Hepatocyte (in vitro differentiated cells): Measurements from ENCODE around the gene RDH16. TPM values are rescaled to one million over a fixed set of nuclear protein-coding genes. Genes with fewer than 3 reads are reported as not detected.

ENCODE experiments used
- DNase-seq: peaks from one replicate; pipeline ENCODE4 v3.0.0-alpha.2; 2016; ENCODE audit warnings: low spot score
- H2AFZ ChIP-seq: fragments of 200-600 bp; sonication (generic); 2 replicates; pipeline ENCODE4 v1.6.0; 2016; ENCODE audit warnings: antibody characterized with exemption, mild to moderate bottlenecking
- H3K27ac ChIP-seq: fragments of 200-600 bp; sonication (generic); 2 replicates; pipeline ENCODE4 v1.5.1; 2016; ENCODE audit warnings: mild to moderate bottlenecking
- H3K27me3 ChIP-seq: fragments of 200-600 bp; sonication (generic); 2 replicates; pipeline ENCODE4 v1.6.1; 2016
- H3K36me3 ChIP-seq: fragments of 200-600 bp; sonication (generic); replicated peaks from 2 replicates; pipeline ENCODE4 v1.5.1; 2016; ENCODE audit warnings: low read depth; ENCODE audit not compliant: insufficient read depth
- H3K4me1 ChIP-seq: fragments of 200-600 bp; sonication (generic); 2 replicates; pipeline ENCODE4 v1.5.1; 2016; ENCODE audit warnings: mild to moderate bottlenecking, moderate library complexity; ENCODE audit not compliant: insufficient read depth
- H3K4me2 ChIP-seq: fragments of 200-600 bp; sonication (generic); 2 replicates; pipeline ENCODE4 v1.6.0; 2016
- H3K4me3 ChIP-seq: fragments of 200-600 bp; sonication (generic); 2 replicates; pipeline ENCODE4 v1.5.1; 2016; ENCODE audit warnings: mild to moderate bottlenecking
- H3K79me2 ChIP-seq: fragments of 200-600 bp; sonication (generic); 2 replicates; pipeline ENCODE4 v1.6.0; 2017; ENCODE audit warnings: mild to moderate bottlenecking
- H3K9me2 ChIP-seq: fragments of 200-600 bp; sonication (generic); replicated peaks from 2 replicates; pipeline ENCODE4 v1.6.0; 2017; ENCODE audit warnings: mild to moderate bottlenecking; ENCODE audit not compliant: insufficient read depth
- H3K9me3 ChIP-seq: fragments of 200-600 bp; sonication (generic); 2 replicates; pipeline ENCODE4 v1.5.1; 2016; ENCODE audit warnings: low read depth, mild to moderate bottlenecking
- H4K20me1 ChIP-seq: fragments of 200-600 bp; sonication (generic); 2 replicates; pipeline ENCODE4 v1.6.0; 2016; ENCODE audit warnings: mild to moderate bottlenecking; ENCODE audit not compliant: insufficient read depth, poor library complexity, severe bottlenecking
- EZH2 ChIP-seq: fragments of 200-600 bp; sonication (generic); IDR thresholded peaks from 2 replicates; pipeline ENCODE4 v1.6.1; 2016; ENCODE audit warnings: antibody characterized with exemption, mild to moderate bottlenecking, borderline replicate concordance
- EZH2phosphoT487 ChIP-seq: fragments of 200-600 bp; sonication (generic); IDR thresholded peaks from one replicate; pipeline ENCODE4 v1.6.1; 2018; ENCODE audit warnings: antibody characterized with exemption, mild to moderate bottlenecking, low read depth, moderate library complexity; ENCODE audit not compliant: unreplicated experiment, severe bottlenecking
- WGBS: methylation state at CpG from one replicate; pipeline ENCODE4 v1.1.6; 2016; ENCODE audit warnings: low lambda C conversion rate; ENCODE audit errors: missing lambda C conversion rate; 5-methylcytosine and 5-hydroxymethylcytosine counted together
- polyA plus RNA-seq: library from polyadenylated mRNA; unstranded; fragments of >200 nt; fragmentation: Nextera tagmentation; extraction: Ambion mirVana; gene quantifications from 2 replicates; pipeline ENCODE4 v1.2.1, GENCODE V29; 2016
- total RNA-seq: library from RNA; depleted of rRNA; stranded (reverse); fragments of >200 nt; gene quantifications from 2 replicates; pipeline ENCODE4 v1.2.3, GENCODE V29; 2014
- TF ChIP-seq, protein P1 (sequence below): fragments of 200-600 bp; sonication (generic); IDR thresholded peaks from 2 replicates; pipeline ENCODE4 v1.5.1; 2016; ENCODE audit warnings: antibody characterized with exemption, mild to moderate bottlenecking; ENCODE audit not compliant: poor library complexity

Gene RDH16
- total and polyA plus RNA-seq, 2 experiments from 2014 or later, result 0.64 to 1.7 TPM

DNA sequence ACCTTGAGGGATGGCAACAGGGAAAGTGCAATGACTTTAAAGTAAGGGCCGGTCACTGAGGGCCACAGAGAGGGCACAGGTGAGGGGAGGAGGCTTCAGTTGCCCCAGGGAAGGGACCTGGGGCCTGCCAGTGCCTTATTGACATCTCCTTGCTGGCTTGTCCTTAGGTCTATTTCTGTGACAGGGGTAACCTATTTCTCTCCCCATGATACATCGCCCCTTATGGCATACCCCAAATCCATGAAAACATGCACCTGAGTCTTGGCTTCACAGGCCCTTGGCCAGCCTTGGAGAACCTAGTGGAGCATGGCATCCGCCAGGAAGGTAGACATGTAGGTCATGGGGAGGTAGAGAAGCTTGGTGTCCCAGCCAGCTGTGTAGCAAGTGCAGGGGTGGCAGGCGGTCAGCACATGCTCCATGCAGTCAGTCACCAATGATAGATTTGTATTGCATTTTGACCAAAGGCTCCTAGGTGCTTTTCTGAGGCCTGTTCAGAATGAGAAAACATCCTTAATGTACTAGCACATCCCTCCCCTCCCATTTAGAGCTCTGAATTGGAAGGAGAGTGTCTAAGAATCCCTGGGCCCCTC lies 23.6 kb upstream of the RDH16 start:
- Histone ChIP-seq H3K9me3 (no peaks in the 10 kb centered on the region), H3K79me2 (no peaks in the 10 kb centered on the region), H3K36me3 (no peaks in the 10 kb centered on the region), H3K9me2 (no peaks in the 10 kb centered on the region), H3K4me3 (no peak overlapping the region), H3K27me3 (no peaks in the 10 kb centered on the region), H3K27ac (no peak overlapping the region), H3K4me2 (no peak overlapping the region), H4K20me1 (no peaks in the 10 kb centered on the region), H2AFZ (no peak overlapping the region), H3K4me1 (no peaks in the 10 kb centered on the region)
- no peak for TF ChIP-seq EZH2
- no peak for TF ChIP-seq EZH2phosphoT487
- TF ChIP-seq, protein P1, sequence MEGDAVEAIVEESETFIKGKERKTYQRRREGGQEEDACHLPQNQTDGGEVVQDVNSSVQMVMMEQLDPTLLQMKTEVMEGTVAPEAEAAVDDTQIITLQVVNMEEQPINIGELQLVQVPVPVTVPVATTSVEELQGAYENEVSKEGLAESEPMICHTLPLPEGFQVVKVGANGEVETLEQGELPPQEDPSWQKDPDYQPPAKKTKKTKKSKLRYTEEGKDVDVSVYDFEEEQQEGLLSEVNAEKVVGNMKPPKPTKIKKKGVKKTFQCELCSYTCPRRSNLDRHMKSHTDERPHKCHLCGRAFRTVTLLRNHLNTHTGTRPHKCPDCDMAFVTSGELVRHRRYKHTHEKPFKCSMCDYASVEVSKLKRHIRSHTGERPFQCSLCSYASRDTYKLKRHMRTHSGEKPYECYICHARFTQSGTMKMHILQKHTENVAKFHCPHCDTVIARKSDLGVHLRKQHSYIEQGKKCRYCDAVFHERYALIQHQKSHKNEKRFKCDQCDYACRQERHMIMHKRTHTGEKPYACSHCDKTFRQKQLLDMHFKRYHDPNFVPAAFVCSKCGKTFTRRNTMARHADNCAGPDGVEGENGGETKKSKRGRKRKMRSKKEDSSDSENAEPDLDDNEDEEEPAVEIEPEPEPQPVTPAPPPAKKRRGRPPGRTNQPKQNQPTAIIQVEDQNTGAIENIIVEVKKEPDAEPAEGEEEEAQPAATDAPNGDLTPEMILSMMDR, result no peak
- 97% methylated on average over 4 of the region's 4 CpGs for WGBS
- no peak for DNase-seq

DNA sequence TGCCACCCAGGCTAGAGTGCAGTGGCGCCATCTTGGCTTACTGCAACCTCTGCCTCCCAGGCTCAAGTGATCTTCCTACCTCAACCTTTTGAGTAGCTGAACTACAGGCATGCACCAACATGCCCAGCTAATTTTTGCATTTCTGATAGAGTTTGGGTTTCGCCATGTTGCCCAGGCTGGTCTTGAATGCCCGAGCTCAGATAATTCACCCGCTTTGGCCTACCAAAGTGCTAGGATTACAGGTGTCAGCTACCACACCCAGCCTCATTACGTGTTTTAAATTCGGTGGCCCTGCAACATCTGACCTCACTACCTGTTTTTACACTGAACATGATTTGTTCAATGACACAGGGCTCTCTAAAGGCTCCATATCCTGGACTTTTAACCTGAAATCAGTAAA lies 22.9 kb upstream of the RDH16 start:
- Histone ChIP-seq H4K20me1 (no peaks in the 10 kb centered on the region), H3K79me2 (no peaks in the 10 kb centered on the region), H3K4me1 (no peaks in the 10 kb centered on the region), H3K4me3 (no peak overlapping the region), H3K27ac (no peak overlapping the region), H3K9me3 (no peaks in the 10 kb centered on the region), H3K9me2 (no peaks in the 10 kb centered on the region), H2AFZ (no peak overlapping the region), H3K4me2 (no peak overlapping the region), H3K36me3 (no peaks in the 10 kb centered on the region), H3K27me3 (no peaks in the 10 kb centered on the region)
- WGBS, result 95% methylated on average over 6 of the region's 6 CpGs
- TF ChIP-seq EZH2phosphoT487 (no peak), EZH2 (no peak)
- TF ChIP-seq, protein P1, result no peak
- no peak for DNase-seq

DNA sequence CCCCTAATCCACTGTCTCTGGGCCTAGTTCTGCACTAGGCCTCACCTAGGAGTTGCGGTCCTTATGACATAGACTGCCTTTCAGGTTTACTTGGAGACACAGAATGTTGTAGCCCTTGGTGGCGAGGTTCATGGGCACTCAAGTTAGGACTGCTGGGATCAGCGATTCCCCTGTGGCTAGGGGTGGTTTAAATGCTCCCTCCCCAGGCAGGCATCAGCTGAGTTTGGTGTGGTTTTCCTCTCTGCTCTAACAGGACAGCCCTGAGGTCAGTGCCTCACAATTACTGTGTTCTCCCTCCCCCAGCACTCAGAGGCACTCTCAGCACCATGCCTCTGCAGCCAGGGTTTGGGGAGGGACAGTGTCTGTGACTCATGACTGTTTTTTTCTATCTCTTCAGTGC lies 22.2 kb upstream of the RDH16 start:
- no peak overlapping the region for H3K27ac ChIP-seq
- no peak overlapping the region for H3K4me3 ChIP-seq
- H3K9me2 ChIP-seq, result no peaks in the 10 kb centered on the region
- no peak for DNase-seq
- no peaks in the 10 kb centered on the region for H3K9me3 ChIP-seq
- TF ChIP-seq EZH2 (no peak), EZH2phosphoT487 (no peak)
- TF ChIP-seq, protein P1, result no peak
- no peaks in the 10 kb centered on the region for H3K27me3 ChIP-seq
- H4K20me1 ChIP-seq, result no peaks in the 10 kb centered on the region
- H3K4me1 ChIP-seq, result no peaks in the 10 kb centered on the region
- no peak overlapping the region for H2AFZ ChIP-seq
- H3K4me2 ChIP-seq, result no peak overlapping the region
- no peaks in the 10 kb centered on the region for H3K36me3 ChIP-seq
- WGBS, result 100% methylated on average over 3 of the region's 3 CpGs
- H3K79me2 ChIP-seq, result no peaks in the 10 kb centered on the region
